ENCODE measurements around the gene RPLP2.

The RPLP2 gene

GRCh38 chr11:791658-792534, 17.9 kb upstream of the RPLP2 start:
- no peak for DNase-seq (ENCODE audit: low read depth in 2 of 2)

- no peak for DNase-seq (ENCODE audit: low read depth in 2 of 2)
Measured at GRCh38 chr11:792535-792821, 17.3 kb upstream of the RPLP2 start.

- DNase-seq (ENCODE audit: low read depth in 2 of 2): no peak
Measured at GRCh38 chr11:792873-793272, 16.9 kb upstream of the RPLP2 start.

- DNase-seq (ENCODE audit: low read depth in 2 of 2): no peak
Measured at GRCh38 chr11:793556-793955, 16.2 kb upstream of the RPLP2 start.

- no peak for DNase-seq (ENCODE audit: low read depth in 2 of 2)
Measured at GRCh38 chr11:794013-794765, 15.6 kb upstream of the RPLP2 start.

GRCh38 chr11:794766-795633, 14.8 kb upstream of the RPLP2 start:
- DNase-seq (ENCODE audit: low read depth in 2 of 2): no peak

- peak; percentile 73 for DNase-seq (ENCODE audit: low read depth in 2 of 2)
Measured at GRCh38 chr11:795634-796564, 13.9 kb upstream of the RPLP2 start.

GRCh38 chr11:796565-797295, 13.0 kb upstream of the RPLP2 start:
- no peak for DNase-seq (ENCODE audit: low read depth in 2 of 2)

GRCh38 chr11:797296-798092, 12.3 kb upstream of the RPLP2 start:
- peak; percentile 43 to 64 for DNase-seq (ENCODE audit: low read depth in 2 of 2)

GRCh38 chr11:798093-798713, 11.6 kb upstream of the RPLP2 start, which contains the start of gene SLC25A22:
Gene SLC25A22 (minus strand): TSS chr11:798281. CDS start chr11:795006, 3,275 bp downstream.
- DNase-seq (ENCODE audit: low read depth in 2 of 2): peak; percentile 75 to 87

- no peak for DNase-seq (ENCODE audit: low read depth in 2 of 2)
Measured at GRCh38 chr11:799641-800316, 10.0 kb upstream of the RPLP2 start.

GRCh38 chr11:800473-800872, 9.3 kb upstream of the RPLP2 start:
- DNase-seq (ENCODE audit: low read depth in 2 of 2): no peak

GRCh38 chr11:801097-801780, 8.5 kb upstream of the RPLP2 start:
- DNase-seq (ENCODE audit: low read depth in 2 of 2): no peak

- DNase-seq (ENCODE audit: low read depth in 2 of 2): no peak
Measured at GRCh38 chr11:802018-802617, 7.6 kb upstream of the RPLP2 start.

- no peak for DNase-seq (ENCODE audit: low read depth in 2 of 2)
Measured at GRCh38 chr11:802693-803466, 6.9 kb upstream of the RPLP2 start.

- DNase-seq (ENCODE audit: low read depth in 2 of 2): no peak
Measured at GRCh38 chr11:803467-803742, 6.4 kb upstream of the RPLP2 start.
